Left lobe of liver (tissue), 2 donors: ENCODE data around the gene UTP14C. TPM values are rescaled to one million over a fixed set of nuclear protein-coding genes. Genes with fewer than 3 reads are reported as not detected.
"Not testable (repeated sequence)": the region's sequence is repeated elsewhere in the genome, so short reads cannot be mapped to it uniquely, and the experiment has no call there.

Source experiments
- ATAC-seq: fragments of 200-7000 bp; cut with Tn5 transposase; one replicate; pipeline ENCODE4 v1.9.1; 2020; ENCODE audit warnings: mild to moderate bottlenecking, moderate library complexity
- DNase-seq: peaks from one replicate; pipeline ENCODE4 v3.0.0-alpha.2; 2020; ENCODE audit warnings: low spot score
- total RNA-seq: library from RNA; stranded (reverse); gene quantifications from one replicate; pipeline ENCODE4 v1.2.1, GENCODE V29; 2021
- donor health status: DM: no; HTN: no; CAD: no; lungs with moderate emphysema.
- donor health status: DM: no; HTN: yes; CAD: no.

The UTP14C gene
- total RNA-seq, 1 donor from 2014 or later, result 7.9 TPM

DNA sequence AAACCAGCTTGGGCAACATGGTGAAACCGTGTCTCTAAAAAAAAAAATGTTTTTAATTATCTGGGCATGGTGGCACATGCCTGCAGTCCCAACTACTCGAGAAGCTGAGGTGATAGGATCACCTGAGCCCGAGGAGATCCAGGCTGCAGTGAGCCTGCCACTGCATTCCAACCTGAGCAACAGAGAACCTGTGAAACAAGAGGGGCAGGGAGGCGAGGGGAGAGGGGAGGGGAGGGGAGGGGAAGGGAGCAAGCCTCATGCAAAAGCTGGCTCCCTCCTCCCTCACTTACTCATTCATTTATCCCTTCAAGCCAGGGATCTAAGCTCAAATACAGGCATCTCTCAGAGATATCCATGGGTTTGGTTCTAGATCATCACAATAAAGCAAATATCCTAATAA is 22.1 kb upstream of the UTP14C start:
- ATAC-seq (no peak), DNase-seq (no peak)

DNA sequence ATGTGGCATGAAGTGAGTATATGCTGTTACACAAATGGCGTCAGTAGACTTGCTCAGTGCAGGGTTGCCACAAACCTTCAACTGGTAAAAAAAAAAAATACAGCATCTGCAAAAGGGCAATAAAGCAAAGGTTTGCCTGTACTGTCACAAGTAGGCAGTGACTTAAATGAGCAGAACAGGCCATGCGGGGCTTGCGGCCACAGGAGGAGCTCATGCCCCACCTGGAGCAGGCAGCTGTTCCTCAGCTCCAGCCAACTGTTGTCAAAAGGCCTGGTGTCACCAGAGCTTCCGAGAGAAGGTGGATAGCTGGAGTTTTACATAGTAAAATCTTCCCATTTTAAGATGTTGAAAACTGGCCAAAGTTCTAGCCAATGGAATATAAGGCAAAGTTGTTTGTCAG is 20.9 kb upstream of the UTP14C start:
- DNase-seq (no peak), ATAC-seq (no peak)

DNA sequence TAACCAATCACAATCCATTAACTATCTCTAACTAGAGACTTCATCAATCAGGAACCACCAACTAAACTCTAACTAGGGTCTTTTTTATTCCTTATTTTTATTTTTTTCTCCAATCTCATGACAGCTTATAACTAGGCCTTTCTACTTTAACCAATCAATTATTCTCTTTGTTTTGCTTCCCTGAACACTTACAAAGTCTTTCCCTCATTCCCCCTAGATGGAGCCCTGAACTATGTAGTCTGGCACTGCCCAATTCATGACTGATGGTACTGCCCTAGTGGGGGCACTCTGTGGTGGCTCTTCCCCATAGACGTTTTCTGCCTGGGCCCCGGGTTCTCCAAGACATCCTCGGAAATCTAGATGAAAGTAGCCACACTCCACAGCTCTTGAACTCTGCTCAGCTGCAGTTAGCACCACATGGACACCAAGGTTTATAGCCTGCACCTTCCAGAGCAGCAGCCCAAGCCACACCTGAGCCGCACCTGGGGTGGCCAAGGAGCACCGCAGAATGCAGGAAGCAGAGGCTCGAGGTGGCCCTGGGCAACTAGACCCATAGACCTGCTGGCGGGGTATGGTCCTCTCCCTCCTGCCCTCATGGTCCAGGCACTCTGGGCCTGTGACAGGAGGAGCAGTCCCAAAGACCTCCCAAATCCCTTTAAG is 19.9 kb upstream of the UTP14C start:
- peak; percentile 49 for ATAC-seq

DNA sequence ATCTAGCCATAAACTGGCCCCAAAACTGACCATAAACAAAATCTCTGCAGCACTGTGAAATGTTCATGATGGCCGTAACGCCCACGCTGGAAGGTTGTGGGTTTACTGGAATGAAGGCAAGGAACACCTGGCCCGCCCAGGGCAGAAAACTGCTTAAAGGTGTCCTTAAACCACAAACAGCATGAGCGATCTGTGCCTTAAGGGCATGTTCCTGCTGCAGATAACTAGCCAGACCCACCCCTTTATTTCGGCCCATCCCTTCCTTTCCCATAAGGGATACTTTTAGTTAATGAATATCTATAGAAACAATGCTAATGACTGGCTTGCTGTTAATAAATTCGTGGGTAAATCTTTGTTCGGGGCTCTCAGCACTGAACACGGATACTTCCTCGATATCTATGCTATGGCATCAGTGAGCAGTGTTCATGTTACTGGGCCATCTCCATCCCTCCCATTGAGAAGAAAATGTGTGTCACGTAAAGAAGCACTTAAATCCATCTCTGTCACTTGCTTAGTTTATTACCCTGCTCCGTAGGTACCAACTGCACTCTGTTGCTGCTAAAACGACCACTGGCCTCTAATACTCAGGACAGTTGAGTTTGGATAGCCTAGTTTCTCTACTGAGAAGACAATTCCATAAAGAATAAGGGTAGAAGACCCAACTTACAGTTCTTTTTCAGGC is 18.5 kb upstream of the UTP14C start:
- ATAC-seq, result no peak

More for the DNA sequence above, 19.9 kb upstream of the UTP14C start:
- DNase-seq, result no peak

DNA sequence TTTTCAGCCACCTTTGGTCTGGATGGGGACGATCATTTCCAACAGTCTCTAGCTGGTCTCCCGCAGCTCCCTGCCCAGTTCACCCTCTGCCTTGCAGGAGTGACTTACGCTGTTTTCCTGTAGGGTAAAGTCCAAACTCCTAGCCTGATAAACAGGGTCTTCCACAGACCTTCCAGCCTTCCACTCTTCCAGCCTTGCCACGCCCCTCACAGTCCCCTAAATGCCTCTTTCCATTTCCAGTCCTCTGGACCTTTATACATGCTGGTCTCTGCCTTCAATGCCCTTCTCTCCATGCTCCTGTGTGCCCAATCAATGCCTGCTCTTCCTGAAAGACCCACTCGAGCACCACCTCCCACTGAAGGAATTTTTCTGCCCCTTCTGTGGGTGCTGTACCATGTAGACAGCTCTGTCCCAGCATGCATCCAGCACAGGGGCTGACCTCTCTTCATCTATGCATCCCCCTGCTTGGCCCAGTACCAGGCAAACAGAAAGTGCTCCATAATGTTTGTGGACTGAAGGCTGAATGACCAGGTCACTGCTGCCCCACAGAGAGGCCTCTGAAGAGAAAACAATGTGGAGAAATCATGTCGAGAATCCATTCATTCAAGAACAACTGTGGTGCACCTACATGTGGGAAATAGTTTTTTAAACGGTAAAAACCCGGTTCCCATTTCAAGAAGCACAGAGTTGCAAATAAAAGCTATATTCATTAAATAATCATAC is 17.8 kb upstream of the UTP14C start:
- peak; percentile 8 for ATAC-seq

More for the DNA sequence above, 18.5 kb upstream of the UTP14C start:
- DNase-seq, result no peak

DNA sequence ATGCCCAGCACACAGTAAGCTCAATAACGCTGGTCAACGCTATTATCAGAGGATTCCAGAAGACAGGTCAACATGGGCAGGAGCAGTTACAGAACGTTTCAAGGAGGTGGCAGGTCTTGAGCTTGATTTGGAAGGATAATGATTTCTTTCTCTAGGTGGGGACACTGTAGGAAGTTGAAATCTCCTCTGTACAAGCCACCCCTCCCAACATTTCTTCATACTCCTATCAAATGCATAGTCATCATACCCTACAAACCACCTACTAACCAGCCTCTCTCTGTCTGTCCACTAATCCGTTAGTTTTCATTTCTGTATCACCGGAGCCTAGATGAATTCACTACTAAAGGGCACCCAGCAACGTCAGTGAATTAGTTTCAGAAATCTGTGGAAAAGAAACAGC is 14.5 kb upstream of the UTP14C start:
- ATAC-seq (no peak), DNase-seq (no peak)

More for the DNA sequence above, 17.8 kb upstream of the UTP14C start:
- DNase-seq, result no peak

DNA sequence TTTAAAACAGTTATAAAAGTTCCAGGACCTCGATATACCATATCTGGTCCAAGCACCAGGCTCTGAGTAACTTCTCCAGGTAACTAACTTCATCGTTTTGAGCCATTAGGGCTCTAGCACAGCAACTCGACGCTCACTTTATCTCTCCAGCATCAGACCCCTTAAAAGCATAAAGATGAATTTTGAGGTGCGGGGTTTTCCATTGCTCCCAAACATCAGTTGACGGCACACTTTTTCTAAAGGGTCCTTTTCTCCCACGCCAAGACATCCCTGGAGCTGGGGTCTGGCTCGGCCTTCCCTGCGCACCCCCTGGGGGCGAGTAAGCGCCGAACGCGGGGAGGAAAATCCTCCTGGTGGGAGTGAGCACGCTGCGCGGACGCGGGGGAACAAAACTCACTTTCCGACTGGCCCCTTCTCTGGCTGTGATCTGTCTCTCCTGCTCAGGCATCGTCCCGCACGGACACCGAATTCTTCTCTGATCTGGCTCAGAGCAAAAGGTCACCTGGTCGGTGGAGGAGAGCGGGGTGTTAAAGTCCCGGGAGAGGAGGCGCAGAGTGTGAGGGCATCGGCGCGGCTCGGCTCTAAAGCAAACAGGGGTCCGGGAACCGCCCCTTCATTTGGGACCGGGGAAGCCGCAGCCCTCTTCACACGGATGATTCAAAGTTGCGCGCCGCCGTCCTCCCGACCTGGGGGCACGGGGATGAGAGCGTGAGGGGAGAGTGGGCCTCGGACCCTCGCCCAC is 13.4 kb upstream of the UTP14C start, which contains the start of gene ATP7B:
ATP7B (minus strand) TSS at position 561 of the 742 bp plus-strand sequence; CDS start at position 448, 113 bp downstream.
- DNase-seq (peak; percentile 65), ATAC-seq (peak; percentile 57)

DNA sequence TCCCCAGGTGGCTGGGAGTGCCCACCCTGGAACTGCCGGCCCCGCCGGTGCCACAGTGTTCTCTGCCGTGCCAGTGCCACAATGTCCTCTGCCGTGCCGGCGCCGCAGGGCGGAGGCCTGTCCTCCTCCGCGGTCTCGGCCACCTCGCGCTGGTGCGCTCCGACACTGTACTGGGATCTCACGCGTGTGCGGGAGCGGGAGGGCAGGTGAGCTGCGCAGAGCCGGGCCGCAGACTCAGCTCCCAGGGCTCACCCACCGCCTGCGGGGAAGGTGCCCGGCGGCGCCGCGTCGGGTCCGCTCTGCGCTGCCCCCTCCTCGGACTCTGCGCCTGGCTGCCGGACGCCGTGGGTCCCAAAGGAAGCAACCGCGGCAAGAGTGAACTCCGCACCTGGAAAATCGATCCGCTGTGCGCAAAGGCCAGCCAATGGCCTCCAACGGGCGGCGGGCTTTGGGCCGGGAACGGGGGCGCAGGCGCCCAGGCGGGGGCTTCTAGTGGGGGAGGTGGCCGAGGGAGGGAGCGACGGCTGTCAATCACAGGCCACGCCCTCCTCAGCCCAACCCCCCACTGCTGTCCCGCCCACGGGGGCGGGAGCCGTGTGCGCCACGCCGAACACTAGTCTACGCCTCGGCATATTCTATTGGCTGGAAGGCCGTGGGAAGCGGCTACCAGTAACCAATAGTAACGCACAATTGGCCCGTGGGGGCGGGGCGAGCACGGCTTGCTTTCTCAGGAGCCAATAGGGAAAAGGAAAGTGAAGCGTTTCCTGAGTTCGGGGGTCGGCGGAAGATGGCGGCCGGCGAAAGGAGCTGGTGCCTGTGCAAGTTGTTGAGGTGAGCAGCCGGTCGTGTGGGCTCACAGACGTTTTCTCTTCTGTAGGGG is 12.6 kb upstream of the UTP14C start, which contains the start of gene ALG11:
ALG11 (plus strand) TSS at position 767 of the 880 bp plus-strand sequence; CDS start at position 788, 21 bp downstream.
- peak; percentile 95 for ATAC-seq

DNA sequence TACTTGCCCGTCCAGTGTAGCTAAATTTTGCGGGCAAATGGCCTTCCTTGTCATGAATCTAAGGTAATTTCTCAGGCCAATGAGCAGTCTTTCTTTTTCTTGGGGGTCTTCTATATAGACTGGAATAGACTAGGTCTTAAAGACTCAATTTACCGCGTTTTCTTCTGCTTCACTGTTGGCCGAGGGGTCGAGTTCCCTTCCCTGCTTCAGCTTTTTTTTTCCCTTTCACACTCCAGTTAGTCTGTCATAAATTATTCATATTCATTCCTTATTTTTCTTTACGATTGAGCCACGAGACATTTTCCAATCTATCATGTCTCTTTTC is 12.0 kb upstream of the UTP14C start:
- ATAC-seq, result no peak
- DNase-seq, result no peak

More for the DNA sequence above, 12.6 kb upstream of the UTP14C start, which contains the start of gene ALG11:
- peak; percentile 100 for DNase-seq

DNA sequence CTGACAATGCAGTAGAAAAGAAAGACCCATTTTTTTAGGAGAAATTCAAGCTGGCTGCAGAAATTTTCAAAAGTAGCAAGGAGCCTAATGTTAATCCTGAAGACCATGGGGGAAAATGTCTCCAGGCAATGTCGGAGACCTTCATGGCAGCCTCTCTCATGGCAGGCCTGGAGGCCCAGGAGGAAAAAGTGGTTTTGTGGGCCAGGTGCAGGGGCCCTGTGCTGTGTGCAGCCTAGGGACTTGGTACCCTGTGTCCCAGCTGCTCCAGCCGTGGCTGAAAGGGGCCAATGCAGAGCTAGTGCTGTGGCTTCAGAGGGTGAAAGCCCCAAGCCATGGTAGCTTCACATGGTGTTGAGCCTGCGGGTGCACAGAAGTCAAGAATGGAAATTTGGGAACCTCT is 8.2 kb upstream of the UTP14C start:
- DNase-seq (no peak), ATAC-seq (no peak)

DNA sequence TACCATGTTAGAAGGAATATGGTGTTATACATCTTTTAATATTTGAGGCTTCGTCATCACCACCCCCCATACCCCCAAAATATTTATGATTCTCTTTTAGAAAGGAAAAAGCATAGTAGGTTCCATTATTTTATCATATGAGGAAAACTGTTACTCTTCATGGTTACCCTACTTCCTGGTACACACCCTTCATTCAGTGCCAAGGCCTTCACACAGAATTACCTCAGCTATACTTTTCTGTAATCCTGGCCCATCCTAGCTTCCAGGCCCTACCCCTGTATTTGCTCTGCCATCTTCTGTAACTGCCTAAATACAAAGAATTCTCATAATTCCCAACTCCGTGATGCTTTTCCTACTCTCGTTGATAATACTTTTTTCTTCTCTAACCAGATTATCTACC is 4.3 kb upstream of the UTP14C start:
- DNase-seq (no peak), ATAC-seq (no peak)

DNA sequence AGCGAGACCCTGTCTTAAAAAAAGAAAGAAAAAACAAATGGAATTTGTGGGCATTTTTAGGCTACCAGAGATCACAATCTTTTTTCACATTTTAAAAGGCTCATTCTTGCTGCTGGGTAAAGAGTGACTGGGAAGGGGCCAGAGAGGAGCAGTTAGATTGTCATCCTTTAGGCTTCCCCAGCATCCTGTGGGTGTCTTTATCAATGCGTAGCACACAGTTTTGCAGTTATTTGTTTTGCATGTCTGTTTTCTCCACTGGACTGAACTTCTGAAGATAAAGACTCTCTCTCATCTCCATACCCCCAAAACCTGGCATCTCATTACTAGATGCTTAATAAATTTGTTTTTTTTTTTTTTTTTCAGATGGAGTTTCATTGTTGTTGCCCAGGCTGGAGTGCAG is 2.1 kb upstream of the UTP14C start:
- no peak for ATAC-seq
- DNase-seq, result no peak

DNA sequence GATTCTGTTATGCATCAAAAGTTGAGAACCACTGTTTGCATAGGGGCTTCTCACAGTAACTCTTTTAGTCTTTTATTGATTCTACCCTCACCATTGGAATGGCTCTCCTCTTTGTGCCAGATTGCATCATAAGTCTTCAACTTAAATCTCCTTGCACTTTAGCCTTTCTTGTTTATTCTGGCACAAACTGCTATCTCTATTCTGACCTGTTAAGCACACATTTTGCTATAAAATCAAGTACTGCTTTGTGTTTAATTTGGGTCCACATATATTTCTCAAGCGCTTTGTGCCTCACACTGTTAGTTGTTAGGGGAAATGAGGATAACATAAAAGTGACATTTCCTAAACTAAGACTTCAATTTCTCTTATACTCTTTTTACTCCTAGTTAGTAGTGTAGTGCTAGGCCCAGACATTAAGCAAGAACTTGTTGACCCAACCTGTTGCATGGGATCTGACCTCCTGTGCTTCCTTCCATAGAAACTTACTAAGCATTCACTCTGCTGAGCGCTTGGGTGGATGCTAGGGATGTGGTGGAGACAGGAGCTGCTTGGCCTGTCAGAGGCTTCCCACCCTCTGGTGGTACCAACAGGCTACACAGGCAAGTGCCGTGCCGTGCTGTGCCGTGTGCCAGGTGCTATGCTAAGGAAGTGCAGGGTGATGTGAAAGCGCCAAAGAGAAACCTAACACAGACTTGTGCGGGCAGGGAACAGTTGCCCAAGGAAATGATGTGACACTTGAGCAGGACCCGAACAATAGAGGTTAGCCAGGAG is 1.2 kb downstream of the UTP14C start:
- DNase-seq (peak; percentile 51), ATAC-seq (peak; percentile 88)

DNA sequence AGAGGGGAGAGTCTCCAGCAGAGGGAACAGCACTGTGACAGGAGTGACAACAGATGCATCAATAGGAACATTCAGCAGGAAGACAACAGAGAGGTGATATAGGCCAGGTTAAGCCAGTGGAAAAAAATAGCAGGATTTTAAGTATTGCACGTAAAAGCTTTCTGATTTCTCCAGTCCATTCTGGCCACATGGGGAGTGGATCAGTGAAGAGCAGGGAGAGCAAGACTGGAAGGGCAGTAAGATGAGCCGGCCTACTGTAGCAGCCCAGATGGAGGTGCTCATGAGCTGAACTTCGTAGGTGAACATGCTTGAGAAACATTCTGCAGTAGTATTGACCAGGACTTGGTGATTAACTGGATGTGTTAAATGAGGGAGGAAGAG is 1.7 kb downstream of the UTP14C start:
- ATAC-seq (peak; percentile 25), DNase-seq (no peak)

DNA sequence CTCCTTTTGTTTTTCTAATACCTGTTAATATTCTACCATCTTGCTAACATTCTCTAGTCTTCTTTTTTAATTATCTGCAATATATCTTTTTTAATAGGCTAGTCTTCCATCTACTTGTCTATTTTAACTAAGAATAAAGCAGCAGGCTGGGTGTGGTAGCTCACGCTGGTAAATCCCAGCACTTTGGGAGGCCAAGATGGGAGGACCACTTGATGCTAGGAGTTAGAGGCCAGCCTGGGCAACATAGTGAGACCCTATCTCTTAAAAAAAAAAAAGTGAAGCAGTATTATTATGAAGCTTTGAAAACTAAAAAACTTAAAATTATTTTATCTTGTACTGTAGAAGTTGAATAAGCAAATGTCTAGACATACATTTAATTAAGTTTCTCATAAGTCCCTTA is 3.3 kb downstream of the UTP14C start:
- DNase-seq (no peak), ATAC-seq (no peak)

DNA sequence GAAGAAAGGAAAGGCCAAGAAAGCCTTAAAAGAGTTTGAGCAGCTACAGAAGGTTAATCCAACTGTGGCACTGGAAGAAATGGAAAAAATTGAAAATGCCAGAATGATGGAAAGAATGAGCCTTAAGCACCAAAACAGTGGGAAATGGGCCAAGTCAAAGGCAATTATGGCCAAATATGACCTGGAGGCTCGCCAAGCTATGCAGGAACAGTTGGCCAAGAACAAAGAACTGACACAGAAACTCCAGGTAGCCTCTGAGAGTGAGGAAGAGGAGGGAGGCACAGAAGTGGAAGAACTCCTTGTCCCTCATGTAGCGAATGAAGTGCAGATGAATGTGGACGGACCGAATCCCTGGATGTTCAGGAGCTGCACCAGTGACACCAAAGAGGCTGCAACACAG is 5.1 kb downstream of the UTP14C start:
- DNase-seq, result no peak
- ATAC-seq, result no peak

DNA sequence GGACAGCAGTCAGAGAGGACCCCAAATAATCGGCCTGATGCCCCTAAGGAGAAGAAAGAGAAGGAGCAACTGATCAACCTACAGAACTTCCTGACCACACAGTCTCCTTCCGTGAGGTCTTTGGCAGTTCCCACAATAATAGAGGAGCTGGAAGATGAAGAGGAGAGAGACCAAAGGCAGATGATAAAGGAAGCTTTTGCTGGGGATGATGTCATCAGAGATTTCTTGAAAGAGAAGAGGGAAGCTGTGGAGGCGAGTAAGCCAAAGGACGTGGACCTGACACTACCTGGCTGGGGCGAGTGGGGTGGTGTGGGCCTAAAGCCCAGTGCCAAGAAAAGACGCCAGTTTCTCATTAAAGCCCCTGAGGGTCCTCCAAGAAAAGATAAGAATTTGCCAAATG is 5.9 kb downstream of the UTP14C start:
- not testable (repeated sequence) for DNase-seq, ATAC-seq

DNA sequence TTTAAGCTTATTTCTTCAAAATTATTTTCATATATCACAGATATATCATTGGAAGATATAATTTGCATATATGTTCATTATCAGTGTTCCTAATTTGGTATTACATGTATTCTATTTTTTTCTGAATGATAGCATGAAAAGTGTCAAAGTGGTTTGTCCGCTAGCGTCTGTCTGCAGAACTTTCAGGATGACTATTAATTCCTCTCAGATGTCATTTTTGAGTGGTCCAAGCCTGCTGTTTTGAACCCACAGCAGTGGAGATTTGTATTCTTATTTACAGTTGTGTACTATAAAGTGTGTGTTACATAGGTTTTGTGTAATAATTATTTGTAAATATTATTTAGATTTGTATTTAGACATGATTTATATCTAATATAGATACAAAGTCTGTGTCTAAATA is 8.5 kb downstream of the UTP14C start:
- DNase-seq, result no peak
- ATAC-seq, result no peak

DNA sequence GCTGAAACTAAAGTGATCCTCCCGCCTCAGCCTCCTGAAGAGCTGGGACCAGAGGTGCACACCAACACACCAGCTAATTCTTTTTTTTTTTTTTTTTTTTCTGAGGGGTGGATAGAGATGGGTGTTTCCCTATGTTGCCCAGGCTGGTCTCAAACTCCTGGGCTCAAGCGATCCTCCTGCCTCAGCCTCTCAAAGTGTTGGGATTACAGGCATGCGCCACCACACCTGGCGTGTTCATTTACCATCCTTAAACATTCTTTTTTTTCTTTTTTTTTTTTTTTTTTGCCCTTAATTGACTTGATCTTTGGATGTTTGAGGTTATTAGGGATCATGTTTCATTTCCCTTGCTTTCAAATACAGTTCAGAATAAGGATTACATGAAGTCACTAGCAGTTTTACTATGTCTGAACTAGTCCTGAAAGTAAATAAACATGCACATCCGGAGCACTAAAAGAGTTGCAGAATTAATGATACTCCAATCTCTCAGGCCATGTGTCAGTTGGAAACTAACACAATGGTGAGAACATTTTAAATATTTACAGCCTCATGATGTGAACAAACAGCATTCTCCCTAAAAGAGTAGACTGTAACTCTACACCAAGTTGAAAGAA is 10.2 kb downstream of the UTP14C start:
- no peak for DNase-seq
- ATAC-seq, result no peak
